ENCODE data around the gene CEP135.
A peak's percentile ranks its signal among the peaks of the same experiment; 100 is the strongest.
"Not testable (repeated sequence)": the region's sequence is repeated elsewhere in the genome, so short reads cannot be mapped to it uniquely, and the experiment has no call there.

CEP135 gene

DNA sequence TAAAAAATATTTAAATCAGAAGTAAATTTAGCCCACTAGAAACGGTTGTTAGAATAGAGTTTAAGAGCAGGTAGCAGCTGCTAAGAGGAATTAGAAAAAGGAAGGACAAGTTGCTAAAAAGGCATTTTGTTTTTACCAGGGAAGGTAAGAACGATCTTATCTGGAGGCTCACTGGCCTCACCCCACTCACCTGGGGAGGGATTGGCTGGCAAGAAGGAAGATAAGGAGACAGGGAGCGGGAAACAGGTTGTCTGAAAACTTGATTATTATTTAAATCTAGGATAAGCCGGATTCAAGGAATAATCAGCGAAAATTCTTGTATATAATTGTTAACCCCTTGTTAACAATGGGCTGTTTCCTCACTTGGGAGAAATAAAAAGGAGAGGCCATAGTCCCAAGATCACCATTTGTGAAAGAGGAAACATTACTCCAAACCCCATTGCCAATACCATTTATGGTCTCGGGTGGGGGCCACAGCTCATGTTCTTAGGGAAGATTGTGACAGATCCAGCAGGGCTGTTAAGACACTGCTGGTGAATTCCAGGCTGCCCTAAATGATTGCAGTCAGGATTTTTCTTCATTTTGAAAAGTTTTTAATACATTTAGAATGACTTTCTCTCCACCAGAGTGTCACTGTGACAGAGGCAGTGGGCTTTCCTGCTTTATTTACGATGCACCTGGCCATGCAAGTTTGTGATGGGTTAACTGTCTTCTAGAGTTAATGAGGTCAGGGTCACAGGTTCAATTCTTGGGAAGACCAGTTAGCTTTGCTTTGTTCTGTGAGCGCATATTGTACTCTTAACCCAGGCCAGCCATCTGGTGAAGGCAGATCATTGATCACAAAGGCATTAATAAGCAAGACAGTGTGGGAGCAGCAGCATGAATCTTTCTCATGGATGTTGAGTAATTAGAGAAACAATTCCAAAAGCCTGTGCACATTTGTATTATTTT is 106.6 kb downstream of the CEP135 start:
- TF ChIP-seq POLR2A (IDR thresholded peaks at IDR 0.05; ENCODE audit: low read length) = no peak
- TF ChIP-seq GATA1 (IDR thresholded peaks at IDR 0.05; ENCODE audit: low read depth, low read length) = no peak
- peak; percentile 22 to 28 for DNase-seq

DNA sequence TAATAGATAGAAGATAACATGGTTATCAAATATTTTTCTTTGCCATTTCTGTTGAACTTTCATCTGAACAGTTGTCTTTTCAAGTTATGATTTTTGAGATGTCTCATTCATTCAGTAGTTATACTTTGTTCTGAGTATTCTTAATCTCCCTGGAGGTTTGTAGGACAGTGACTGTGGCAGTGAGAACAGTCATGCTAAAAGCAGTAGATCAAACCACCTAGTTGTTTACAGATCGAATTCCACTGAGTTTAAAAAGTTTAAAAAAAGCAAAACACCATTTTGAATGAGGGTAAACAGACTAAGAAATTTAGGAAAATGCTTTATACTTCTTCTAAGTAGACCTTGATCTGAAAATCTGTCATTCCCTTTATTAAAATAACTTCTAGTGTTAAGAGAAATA is 107.2 kb downstream of the CEP135 start:
- TF ChIP-seq POLR2A (IDR thresholded peaks at IDR 0.05; ENCODE audit: low read length) = no peak
- TF ChIP-seq GATA1 (IDR thresholded peaks at IDR 0.05; ENCODE audit: low read depth, low read length) = no peak
- no peak for DNase-seq

DNA sequence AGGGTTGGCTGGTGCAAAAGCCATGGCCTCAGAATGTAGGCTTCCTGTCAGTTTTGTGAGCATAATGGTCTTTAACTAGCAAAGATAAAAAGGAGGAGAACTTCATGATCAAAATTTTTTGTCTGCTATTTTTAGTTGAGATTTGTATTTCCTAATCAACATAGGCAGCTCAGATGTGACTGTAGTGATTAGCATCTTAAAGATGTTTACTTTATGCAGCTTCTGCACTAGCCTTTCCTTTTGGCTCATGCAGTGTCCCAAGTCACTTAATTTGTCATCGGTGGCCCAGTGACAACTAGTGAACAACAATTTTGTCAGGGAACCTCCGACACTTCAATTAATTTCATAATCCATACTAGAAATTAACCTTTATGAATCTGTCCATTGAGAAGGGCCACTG is 109.8 kb downstream of the CEP135 start:
- TF ChIP-seq POLR2A (IDR thresholded peaks at IDR 0.05; ENCODE audit: low read length) (no peak), GATA1 (IDR thresholded peaks at IDR 0.05; ENCODE audit: low read depth, low read length) (no peak)
- no peak for DNase-seq

DNA sequence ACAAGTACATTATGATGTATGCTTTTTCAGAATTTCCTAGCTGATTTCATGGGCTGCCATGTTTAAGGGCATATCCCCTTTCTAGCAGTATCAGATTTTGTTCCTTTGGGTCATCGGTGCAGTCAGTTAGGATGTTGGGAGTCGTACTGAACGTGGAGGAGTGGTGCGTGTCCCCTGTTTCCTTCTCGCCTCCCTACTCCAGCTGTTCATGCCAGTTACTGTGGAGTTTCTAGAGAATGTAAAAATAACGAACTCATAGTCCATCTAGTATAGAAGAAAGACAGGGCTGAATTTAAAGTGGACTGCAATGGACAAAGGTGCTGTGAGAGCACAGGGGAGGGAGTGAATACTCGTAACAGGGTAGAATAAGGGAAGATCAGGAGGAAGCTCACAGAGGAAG is 111.3 kb downstream of the CEP135 start:
- no peak for TF ChIP-seq POLR2A (IDR thresholded peaks at IDR 0.05; ENCODE audit: low read length)
- DNase-seq = no peak

DNA sequence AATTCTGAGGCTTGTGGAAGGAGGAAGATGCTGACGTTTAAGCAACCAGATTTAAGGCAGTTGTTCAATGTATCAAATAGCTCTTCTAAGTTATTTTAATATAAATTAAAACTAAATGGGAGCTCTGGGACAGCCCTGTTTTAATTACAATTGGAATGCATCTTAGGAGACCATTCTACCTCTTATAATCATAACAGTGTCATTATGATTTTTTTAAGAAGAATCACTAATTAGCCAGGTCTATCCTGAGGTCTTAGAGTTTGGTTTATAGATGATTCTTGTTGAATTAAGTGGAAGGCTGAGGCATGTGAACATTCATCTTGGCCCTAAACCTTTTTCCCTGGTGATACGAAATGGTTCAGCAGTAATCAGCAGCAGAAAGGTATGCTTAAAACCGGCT is 113.4 kb downstream of the CEP135 start:
- no peak for DNase-seq
- TF ChIP-seq POLR2A (IDR thresholded peaks at IDR 0.05; ENCODE audit: low read length) (no peak), GATA1 (IDR thresholded peaks at IDR 0.05; ENCODE audit: low read depth, low read length) (no peak)

DNA sequence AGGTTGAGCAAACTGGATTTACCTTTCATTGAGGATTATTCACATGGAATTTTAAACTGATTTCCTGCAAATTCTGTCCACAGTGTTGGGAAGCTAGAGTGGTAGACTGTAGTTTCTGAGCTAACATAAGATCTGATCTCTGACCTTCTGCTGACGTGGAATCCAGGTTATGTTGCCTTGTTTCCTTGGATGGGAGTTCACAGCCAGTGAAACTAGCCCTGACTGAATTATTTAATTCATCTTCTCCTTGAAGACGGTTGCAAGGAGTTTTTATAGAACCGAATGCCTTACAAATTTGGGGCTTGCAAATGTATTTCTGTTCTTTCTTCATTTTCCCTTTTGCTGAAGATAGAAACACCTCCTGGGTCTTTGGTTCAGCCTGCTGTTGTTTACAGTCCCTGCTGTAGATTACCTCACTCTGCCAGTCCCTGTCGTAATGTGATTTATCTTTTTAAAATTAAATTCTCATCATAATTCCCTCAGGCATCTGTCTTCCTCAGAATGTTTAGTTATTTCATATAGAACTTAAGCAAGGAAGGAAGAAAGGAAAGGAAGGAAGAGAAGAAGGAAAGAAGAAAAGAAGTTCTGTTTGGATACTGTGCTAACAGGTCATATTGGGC is 113.9 kb downstream of the CEP135 start:
- TF ChIP-seq POLR2A (IDR thresholded peaks at IDR 0.05; ENCODE audit: low read length) (no peak), GATA1 (IDR thresholded peaks at IDR 0.05; ENCODE audit: low read depth, low read length) (no peak)
- DNase-seq = no peak

DNA sequence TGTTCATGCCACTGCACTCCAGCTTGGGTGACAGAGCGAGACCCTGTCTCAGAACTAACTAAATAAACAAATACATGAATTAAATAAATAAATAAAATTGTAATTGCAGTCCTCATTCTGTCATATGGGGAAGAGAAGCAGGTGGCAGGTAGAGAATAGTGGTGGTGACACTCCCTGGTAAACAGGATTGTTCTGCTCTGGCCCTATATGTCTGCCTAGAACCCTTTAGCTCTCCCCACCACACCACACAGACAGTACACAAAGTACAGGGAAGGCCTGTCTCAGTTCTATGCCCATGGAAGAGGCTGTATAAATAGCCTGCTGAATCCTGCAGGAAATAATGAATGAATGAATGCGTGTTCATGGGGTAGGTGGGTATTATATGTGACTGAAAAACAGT is 117.7 kb downstream of the CEP135 start:
- no peak for DNase-seq
- no peak for TF ChIP-seq POLR2A (IDR thresholded peaks at IDR 0.05; ENCODE audit: low read length)
- no peak for TF ChIP-seq GATA1 (IDR thresholded peaks at IDR 0.05; ENCODE audit: low read depth, low read length)

DNA sequence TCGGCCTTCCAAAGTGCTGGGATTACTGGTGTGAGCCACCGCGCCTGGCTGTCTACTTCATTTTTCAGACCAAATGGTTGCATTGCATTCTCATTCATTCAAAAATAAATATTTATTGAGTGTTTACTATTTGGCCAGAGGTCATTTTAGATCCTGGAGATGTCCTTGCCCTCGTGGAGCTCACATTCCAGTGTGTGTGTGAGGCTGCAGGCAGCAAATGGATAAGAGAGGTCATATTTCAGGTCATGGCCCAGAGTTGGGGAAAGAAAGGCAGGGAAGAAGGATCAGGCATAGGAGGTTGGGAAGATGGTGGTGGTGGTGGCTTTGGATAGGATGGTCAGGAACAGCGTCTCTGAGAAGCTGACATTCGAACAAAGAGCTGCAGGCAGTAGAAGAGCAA is 119.1 kb downstream of the CEP135 start:
- TF ChIP-seq POLR2A (IDR thresholded peaks at IDR 0.05; ENCODE audit: low read length) = no peak
- no peak for TF ChIP-seq GATA1 (IDR thresholded peaks at IDR 0.05; ENCODE audit: low read depth, low read length)
- DNase-seq = no peak

DNA sequence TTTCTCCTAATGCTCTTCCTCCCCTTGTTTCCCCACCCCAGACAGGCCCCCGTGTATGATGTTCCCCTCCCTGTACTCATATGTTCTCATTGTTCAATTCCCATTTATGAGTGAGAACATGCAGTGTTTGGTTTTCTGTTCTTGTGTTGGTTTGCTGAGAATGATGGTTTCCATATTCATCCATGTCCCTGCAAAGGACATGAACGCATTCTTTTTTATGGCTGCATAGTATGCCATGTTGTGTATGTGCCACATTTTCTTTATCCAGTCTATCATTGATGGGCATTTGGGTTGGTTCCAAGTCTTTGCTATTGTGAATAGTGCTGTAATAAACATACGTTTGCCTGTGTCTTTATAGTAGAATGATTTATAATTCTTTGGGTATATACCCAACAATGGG is 124.0 kb downstream of the CEP135 start:
- not testable (repeated sequence) for DNase-seq

DNA sequence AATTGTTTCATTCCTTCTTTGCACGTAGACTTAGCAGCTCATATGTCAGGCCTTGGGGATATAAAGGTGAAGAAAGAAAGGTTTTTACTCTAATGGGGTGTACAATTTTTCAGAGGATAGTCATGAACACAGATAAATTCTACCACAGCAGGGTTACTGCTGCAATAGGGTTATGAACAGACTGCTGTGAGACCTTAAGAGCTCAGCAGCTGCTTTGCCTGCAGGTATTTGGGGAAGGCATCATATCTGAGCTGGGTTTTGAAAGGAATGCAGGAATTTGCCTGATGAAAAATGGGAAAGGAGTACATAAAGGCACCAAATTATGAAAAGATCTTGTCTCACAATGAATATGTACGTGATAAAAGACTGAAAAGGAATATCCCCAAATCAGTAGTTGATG is 128.9 kb downstream of the CEP135 start:
- TF ChIP-seq GATA1 (IDR thresholded peaks at IDR 0.05; ENCODE audit: low read depth, low read length) (no peak), POLR2A (IDR thresholded peaks at IDR 0.05; ENCODE audit: low read length) (no peak)
- no peak for DNase-seq

DNA sequence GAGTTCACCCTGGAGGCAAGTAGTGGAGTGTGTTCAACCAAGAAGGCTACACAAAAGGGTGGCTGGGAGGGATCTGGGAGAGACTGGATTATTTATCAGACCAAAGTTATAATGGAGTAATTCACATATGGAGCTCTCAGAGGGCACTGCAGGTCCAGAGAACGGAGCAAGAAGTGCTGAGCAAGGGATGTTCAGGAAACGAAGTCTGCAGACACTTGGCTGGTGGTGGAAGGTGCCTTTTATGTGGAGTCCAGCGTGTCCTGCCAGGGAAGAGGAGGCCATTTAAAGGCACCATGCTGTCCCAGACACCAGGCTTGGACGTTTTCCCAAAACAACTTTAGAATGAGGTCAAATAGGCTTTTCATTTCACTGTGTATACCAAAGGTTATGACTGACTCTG is 130.1 kb downstream of the CEP135 start:
- TF ChIP-seq GATA1 (IDR thresholded peaks at IDR 0.05; ENCODE audit: low read depth, low read length) (no peak), POLR2A (IDR thresholded peaks at IDR 0.05; ENCODE audit: low read length) (no peak)
- DNase-seq = no peak

DNA sequence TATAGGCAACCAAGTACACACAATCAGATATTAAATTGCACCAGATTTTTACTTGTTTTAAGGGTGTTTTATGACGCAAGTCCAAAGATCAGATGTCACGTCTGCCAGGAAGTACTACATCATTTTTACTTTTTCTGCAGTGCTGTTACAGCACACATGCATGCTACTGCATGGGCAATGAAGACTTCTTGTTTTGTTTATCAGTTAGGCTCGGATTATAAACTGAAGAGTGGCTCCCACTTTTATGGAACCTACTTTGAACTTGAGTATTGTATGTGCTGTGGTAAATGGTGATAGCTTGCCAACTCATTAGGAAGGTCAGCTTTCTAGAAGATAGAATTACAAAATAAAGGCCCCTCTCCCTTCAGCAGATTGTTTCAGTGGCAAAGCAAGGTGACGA is 131.6 kb downstream of the CEP135 start:
- TF ChIP-seq GATA1 (IDR thresholded peaks at IDR 0.05; ENCODE audit: low read depth, low read length) (no peak), POLR2A (IDR thresholded peaks at IDR 0.05; ENCODE audit: low read length) (no peak)
- DNase-seq = no peak

DNA sequence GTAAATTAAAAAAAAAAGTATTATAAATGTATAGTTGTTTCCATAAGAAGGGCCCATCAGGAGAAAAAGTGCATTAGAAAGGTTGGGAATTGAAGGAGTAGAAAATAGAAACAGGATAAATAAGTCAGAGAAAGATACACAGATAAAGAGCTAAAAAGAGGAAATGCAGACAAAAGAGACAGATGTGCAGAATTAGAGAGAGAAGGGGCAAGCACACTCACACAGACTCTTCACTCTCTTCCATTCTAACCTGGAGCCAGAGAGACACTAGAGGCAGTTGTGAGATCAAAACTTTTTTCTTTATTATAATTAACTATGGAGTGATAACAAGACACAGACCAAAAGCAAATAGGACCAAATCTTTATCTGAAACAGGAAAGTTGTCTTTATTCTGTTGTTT is 134.1 kb downstream of the CEP135 start:
- TF ChIP-seq GATA1 (IDR thresholded peaks at IDR 0.05; ENCODE audit: low read depth, low read length) (no peak), POLR2A (IDR thresholded peaks at IDR 0.05; ENCODE audit: low read length) (no peak)
- no peak for DNase-seq

Data from erythroblast (primary cell).